Inferior parietal cortex (tissue), 1 donor: ENCODE data around the gene RBFOX1.

ENCODE experiments used
- DNase-seq: peaks from one replicate; pipeline ENCODE4 v3.0.0-alpha.2; 2016; ENCODE audit errors: extremely low spot score

RBFOX1 gene

GRCh38 chr16:7332611-7333010, at the start of gene RBFOX1:
Gene RBFOX1, plus strand, starts transcription at chr16:7332845.
- DNase-seq, result no peak

GRCh38 chr16:7284780-7285179, 47.9 kb upstream of the RBFOX1 start:
- no peak for DNase-seq

GRCh38 chr16:7285520-7285919, 47.1 kb upstream of the RBFOX1 start:
- DNase-seq, result no peak

- no peak for DNase-seq
These were observed 43.3 kb upstream of the RBFOX1 start for GRCh38 chr16:7289299-7289698.

GRCh38 chr16:7290682-7291081, 42.0 kb upstream of the RBFOX1 start:
- DNase-seq, result no peak

GRCh38 chr16:7294020-7294419, 38.6 kb upstream of the RBFOX1 start:
- DNase-seq, result no peak

- DNase-seq, result no peak
These were observed 29.5 kb upstream of the RBFOX1 start for GRCh38 chr16:7303052-7303610.

GRCh38 chr16:7303660-7304200, 28.9 kb upstream of the RBFOX1 start:
- no peak for DNase-seq

GRCh38 chr16:7304279-7304678, 28.4 kb upstream of the RBFOX1 start:
- no peak for DNase-seq

GRCh38 chr16:7304958-7305357, 27.7 kb upstream of the RBFOX1 start:
- no peak for DNase-seq

- no peak for DNase-seq
These were observed 19.5 kb upstream of the RBFOX1 start for GRCh38 chr16:7313170-7313569.

- no peak for DNase-seq
These were observed 18.5 kb upstream of the RBFOX1 start for GRCh38 chr16:7314163-7314562.

GRCh38 chr16:7315813-7316212, 16.8 kb upstream of the RBFOX1 start:
- peak; percentile 12 for DNase-seq

GRCh38 chr16:7316281-7316888, 16.3 kb upstream of the RBFOX1 start:
- DNase-seq, result no peak

GRCh38 chr16:7317982-7318381, 14.7 kb upstream of the RBFOX1 start:
- no peak for DNase-seq

GRCh38 chr16:7318686-7319085, 14.0 kb upstream of the RBFOX1 start:
- DNase-seq, result no peak

- no peak for DNase-seq
These were observed 13.1 kb upstream of the RBFOX1 start for GRCh38 chr16:7319514-7319913.

- no peak for DNase-seq
These were observed 11.0 kb upstream of the RBFOX1 start for GRCh38 chr16:7321661-7322060.

- no peak for DNase-seq
These were observed 8.3 kb upstream of the RBFOX1 start for GRCh38 chr16:7324321-7324720.

- DNase-seq, result no peak
These were observed 6.8 kb upstream of the RBFOX1 start for GRCh38 chr16:7325834-7326233.

GRCh38 chr16:7330709-7331108, 1.9 kb upstream of the RBFOX1 start:
- no peak for DNase-seq

GRCh38 chr16:7331997-7332396, 648 bp upstream of the RBFOX1 start:
- DNase-seq, result no peak

GRCh38 chr16:7333180-7333725, 608 bp downstream of the RBFOX1 start:
- no peak for DNase-seq
